ENCODE results near the gene CKM.
"Not testable (repeated sequence)": the region's sequence is repeated elsewhere in the genome, so short reads cannot be mapped to it uniquely, and the experiment has no call there.

The CKM gene

DNA sequence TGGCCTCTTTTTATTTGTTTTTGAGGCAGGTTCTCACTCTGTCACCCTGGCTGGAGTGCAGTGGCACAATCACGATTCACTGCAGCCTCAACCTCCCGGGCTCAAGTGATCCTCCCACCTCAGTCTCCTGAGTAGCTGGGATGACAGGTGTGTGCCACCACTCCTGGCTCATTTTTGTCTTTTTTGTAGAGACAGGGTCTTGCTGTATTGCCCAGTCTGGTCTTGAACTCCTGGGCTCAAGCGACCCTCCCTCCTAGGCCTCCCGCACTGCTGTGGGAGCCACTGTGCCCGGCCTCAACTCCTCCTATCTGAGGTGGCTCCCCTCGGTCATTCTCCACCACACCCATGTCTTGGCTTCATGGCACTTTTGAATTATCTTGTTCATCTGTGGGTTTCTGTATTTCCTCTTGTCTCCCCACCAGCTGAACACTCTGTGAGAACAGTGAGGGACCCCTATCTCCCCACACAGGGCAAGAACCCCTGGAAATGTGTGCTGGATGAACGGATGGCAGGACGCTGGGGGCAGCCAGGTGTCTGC lies 7.9 kb downstream of the CKM start:
- DNase-seq, result no peak

DNA sequence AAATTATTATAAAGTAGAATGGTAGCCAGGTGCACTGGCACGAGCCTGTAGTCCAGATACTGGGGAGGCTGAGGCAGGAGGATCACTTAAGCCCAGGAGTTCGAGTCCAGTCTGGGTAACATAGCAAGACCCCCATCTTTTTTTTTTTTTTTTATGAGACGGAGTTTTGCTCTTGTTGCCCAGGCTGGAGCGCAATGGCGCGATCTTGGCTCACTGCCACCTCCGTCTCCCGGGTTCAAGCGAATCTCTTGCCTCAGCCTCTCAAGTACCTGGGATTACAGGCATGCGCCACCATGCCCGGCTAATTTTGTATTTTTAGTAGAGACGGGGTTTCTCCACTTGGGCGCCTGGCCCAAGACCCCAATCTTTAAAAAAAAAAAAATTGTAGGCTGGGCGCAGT lies 10.4 kb downstream of the CKM start:
- not testable (repeated sequence) for DNase-seq

DNA sequence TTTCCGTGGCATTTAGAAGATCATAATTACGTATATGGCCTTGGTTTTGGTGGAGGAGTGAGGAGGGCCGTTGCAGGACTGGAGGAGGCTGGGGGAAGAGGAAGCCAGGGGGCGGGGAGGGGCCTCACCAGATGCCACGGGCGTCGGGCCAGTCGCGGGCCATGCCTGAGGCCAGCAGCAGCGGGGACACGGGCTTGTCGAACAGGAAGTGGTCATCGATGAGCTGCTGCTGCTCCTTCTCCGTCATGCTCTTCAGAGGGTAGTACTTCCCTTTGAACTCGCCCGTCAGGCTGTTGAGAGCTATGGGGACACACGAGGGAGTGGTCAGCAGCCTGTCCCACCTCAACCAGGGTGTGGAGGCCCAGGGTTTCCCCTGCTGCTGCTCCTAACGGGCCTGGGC lies 11.1 kb downstream of the CKM start:
- DNase-seq, result no peak

DNA sequence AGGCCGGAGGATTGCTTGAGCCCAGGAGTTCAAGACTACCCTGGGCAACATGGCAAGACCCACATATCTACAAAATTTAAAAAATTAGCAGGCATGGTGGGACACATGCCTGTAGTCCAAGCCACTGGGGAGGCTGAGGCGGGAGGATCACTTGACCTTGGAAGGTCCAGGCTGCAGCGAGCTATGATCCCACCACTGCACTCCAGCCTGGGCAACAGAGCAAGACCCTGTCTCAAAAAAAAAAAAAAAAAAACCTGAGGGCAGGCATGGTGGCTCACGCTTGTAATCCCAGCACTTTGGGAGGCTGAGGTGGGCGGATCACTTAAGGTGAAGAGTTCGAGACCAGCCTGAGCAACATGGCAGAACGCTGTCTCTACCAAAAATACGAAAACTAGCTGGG lies 13.4 kb downstream of the CKM start:
- not testable (repeated sequence) for DNase-seq

DNA sequence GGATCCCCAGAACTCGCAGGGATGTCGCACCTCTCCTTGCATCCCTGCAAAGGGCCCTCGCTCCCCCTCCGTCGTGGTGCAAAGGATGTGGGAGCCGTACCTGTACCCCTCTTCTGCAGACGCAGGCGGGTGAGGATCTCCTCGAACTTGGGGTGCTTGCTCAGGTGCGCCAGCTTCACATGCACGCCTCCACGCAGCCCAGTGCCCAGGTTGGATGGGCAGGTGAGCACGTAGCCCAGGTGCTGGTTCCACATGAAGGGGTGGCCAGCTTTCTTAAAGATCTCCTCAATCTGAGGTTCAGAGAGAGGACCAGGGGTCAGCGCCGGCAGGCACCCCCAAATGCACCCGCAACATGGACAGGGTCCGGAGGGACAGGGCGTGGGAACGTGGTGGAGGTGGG lies 15.3 kb downstream of the CKM start:
- no peak for DNase-seq

DNA sequence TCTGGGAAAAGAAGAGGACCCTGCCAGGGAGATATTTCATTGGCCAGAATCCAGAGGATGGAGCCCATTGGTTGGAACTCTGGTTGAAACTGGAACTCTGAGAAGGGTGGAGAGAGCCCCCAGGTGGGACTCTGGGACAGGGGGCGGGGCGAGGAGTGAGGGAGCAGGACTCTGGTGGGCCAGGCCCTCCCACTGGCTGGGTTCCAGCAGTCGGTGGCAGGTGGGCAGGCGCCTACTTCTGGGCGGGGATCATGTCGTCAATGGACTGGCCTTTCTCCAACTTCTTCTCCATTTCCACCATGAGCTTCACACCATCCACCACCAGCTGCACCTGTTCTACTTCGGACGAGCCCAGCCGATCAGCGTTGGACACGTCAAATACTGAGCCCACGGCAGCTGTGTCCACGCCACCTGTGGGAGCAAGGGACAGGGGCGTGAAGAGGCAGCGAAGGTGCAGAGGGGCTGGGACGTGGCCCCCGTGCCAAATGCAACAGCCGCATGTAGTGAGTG lies 16.1 kb downstream of the CKM start:
- peak; percentile 61 for DNase-seq

DNA sequence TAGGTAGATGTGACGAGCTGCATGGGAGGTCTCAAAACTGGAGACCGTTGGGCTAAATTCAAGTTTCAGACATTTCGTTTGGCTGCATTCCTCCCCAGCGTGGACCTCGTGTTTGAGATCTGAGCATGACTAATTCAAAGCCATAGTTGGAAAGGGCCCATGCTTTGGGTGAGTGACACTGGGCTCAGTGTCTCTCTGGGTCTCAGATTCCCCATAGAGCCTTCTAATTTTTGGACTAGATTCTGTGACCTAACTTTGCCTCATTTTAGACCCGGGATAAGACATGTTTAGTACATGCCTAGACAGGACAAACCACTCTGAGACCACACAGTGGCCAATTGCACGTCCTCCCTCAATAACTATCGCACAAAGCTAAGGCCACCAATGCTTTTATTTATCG lies 16.6 kb downstream of the CKM start:
- DNase-seq, result no peak

DNA sequence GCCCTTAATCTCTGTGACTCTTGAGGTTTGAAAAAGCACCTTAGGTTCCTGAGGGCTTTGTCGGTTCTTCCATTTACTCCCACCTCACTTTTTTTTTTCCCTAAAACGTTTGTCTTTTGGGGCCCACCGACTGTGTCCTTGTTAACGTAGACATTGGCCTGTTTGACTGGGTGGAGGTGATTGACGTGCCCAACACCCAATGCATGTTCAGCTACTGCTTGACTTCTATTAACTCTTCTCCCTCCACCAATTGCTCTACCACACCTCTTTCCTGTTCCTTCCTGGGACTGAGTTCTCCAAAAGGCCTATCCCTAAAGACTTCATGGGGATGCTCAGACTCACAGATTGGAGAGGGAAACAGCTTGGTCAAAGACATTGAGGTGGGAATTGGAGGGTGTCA lies 17.3 kb downstream of the CKM start:
- no peak for DNase-seq

DNA sequence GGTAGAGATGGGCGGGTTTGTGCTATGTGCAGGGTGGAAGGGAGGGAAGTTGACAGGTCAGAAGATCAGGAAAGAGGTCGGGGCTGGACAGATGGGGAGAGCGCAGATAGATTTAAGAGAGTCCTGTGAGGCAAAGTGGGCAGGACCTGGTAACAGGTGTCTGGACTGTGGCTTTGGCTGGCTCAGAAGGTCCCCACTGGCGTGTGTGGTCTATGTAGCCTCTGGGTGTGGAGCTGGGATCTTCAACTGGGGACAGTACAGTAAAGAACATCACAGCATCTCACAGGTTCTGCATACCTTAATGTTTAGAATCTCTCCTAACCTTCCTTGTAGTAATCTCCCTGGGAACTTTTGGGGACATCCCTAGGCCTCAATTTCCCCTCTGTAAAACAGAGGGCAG lies 17.7 kb downstream of the CKM start:
- DNase-seq, result no peak

DNA sequence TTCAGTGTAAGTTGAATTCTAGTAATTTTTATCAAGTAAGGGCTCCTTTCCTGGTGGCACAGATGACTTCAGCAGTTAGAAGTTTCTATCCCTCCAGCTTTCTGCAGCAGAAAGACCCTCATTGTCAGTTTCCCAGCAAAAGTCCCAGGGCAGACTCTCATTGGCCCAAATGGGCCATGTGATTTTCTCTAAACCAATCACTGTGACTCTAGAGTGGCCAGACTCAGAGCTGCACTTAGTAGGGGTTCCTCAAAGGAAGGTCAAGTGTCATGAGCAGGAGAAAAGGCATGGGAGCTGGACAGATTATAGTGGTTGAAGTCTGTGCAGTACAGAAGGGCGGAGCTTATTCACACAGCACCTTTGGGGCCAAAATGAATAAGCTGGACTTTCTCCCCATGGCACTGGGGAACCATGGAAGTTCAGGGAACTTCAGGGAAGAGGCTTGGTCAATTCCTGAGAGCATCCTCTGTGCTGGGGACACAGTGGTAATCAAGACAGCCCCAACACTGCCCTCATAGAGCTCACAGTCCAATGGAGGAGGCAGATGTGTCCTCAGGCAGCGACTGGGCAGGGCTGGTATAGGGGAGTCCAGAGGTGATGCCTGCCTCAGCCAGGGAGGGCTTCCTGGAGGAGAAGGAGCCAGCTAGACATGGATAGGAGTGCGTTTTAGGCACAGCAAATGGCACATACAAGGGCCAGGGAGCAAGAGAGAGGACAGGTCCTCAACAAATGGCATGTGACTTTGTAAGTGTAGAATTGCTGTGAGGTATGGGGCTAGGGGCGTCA lies 18.3 kb downstream of the CKM start:
- no peak for DNase-seq

DNA sequence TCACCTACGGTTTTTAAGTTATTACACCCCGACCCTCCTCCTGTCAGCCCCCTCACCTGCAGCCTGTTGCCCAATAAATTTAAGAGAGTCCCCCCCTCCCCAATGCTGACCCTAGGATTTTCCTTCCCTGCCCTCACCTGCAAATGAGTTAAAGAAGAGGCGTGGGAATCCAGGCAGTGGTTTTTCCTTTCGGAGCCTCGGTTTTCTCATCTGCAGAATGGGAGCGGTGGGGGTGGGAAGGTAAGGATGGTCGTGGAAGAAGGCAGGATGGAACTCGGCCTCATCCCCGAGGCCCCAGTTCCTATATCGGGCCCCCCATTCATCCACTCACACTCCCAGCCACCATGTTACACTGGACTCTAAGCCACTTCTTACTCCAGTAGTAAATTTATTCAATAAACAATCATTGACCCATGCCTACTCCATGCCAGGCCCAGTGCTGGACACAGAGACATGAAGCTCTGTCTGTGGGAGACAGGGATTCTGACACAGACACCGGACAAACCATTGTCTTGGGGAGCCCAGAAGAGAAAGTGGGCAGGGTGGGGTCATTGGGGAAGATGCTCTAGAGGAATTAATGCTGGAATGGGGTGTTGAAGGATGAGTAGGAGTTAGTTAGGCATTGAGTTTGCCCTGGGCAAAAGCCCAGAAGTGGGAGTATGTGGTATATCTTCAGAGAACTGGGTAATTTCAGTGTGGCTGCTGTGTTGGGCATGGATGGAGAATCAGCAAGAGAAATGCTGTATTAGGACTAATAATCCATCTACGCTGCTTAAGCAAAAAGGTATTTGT lies 19.2 kb downstream of the CKM start:
- DNase-seq, result no peak

DNA sequence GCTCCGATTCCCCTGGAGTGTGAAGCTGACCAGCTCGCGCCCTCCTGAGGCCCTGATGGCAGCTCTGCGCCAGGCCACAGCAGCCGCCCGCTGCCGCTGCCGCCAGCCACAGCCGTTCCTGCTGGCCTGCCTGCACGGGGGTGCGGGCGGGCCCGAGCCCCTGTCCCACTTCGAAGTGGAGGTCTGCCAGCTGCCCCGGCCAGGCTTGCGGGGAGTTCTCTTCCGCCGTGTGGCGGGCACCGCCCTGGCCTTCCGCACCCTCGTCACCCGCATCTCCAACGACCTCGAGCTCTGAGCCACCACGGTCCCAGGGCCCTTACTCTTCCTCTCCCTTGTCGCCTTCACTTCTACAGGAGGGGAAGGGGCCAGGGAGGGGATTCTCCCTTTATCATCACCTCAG lies 20.3 kb downstream of the CKM start:
- no peak for DNase-seq

DNA sequence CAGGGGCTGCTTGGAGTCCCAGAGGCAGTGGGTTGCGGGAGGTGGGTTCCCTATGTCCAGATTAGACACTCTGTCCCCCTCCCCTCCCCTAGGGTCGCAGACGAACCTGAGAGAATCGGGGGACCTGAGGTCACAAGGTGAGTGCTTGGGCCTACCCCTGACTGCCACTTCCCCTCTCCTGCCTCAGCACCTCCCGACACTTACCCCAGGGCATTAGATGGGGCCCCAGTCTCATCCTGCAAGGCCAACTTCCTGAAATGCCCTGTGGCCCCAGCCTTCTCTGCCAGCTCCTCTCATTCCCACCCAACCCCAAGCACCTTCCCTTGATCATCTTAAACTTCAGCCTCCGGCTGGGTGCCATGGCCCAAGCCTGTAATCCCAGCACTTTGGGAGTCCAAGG lies 23.0 kb downstream of the CKM start:
- DNase-seq, result no peak

DNA sequence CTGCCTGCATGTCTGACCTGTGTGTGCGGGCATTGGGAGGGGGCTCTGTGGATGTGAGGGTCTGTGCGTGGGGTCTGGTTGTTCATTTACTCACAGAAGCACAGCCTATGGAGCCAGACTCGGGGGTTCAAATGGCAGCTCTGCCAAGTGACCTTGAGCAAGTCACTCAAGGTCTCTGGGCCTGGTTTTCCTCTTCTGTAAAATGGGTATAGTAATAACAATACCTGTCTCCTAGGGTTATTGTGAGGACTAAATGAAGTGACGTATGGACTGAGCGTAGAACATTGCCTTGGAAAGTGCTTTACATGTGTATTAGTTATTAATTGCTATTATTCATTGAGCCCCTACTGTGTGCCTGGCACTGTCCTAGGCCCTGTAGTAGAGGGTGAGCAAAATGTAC lies 24.4 kb downstream of the CKM start:
- DNase-seq, result no peak

DNA sequence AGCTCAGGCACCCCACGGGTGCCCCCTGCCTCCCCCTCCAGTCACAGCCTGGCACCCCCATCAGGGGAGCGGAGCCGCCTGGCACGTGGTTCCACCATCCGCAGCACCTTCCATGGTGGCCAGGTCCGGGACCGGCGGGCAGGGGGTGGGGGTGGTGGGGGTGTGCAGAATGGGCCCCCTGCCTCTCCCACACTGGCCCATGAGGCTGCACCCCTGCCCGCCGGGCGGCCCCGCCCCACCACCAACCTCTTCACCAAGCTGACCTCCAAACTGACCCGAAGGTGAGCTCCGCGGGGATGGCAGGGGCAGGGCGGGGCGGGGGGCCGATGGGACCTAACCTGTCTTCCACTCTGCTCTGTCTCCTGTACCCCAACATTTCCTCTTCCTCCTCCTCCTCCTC lies 25.0 kb downstream of the CKM start:
- DNase-seq, result no peak

DNA sequence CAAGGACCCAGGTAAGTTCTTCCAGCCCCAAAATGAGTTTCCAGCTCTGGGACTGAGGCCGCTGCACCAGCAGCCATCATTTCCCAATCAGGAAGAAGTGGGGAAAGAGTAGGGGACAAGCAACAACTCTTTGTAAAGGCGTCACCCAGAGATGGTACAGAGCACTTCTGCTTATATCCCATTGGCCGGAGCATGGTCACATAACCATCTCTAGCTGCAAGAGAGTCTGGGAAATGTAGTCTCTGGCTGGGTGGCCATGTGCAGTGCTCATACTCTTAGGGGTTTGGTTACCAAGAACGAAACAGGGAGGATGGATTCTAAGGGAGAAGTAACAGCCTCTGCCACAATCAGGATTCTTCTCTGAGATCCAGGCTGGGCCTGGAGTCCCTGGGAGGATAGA lies 26.3 kb downstream of the CKM start:
- DNase-seq, result no peak

DNA sequence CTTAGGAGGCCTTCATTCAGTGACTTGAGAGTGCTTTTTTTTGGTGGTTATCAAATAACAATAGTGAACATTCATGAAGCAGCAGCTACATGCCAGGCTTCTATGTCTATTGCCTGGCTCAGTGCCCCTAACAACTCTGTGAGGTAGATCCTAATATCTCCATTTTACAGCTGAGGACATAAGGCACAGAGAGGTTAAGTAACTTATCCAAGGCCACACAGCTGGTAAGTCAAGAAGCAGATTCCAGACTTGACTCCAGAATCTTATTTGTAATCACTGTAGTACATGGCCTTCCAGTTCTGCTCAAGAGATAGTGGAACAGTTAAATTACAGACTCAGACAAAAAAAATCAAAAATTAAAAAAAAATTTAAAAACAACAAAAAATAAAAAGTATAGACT lies 26.8 kb downstream of the CKM start:
- DNase-seq, result no peak

DNA sequence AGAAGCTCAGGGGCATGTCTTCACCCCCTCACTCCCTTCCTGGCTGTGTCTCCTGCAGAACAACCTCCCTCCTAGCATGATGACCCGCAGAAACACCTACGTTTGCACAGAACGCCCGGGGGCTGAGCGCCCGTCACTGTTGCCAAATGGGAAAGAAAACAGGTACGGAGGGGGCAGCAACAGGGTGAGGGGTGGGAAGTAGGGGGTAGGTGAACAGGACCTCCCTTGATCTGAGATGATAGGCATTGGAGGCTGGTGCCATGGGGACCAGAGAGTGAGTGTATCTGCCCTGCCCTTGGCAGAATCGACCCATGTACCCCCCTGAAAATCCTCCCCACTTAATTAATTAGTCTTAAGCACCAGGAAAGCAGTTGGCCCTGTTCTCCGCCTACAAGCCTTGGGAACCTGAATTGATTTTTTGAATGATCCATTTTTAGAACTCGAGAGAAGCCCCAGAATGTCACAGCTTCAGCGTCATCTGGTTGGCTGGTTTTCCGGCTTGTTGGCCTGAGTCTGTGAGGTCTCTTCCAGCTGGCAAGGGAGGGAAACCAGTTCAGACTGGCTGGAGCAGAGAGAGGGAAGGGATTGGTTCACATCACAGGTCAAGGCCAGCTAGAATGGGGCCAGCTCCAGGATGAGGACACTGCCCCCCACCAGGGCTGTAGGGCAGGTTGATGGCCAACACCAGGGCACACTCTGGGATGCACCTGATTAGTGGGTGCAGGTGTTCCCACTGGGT lies 28.2 kb downstream of the CKM start:
- no peak for DNase-seq

DNA sequence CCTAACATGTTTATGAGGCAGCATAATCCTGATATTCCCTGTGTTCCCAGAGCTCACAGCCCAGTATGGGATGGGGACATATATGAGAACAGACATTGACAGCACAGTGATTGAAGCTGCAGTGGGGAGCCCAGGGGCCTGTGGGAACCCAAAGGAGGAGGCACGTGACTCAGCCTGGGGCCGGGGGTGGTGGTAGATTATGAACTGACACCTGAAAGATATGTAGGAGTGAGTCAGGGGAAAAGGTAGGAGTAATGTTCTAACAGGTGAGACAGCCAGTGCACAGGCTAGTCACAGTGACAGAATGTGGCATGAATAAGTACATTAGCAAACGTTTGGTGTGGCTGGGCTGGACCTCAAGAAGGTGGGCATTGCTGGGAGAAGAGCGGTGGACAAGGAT lies 29.0 kb downstream of the CKM start:
- DNase-seq, result no peak

DNA sequence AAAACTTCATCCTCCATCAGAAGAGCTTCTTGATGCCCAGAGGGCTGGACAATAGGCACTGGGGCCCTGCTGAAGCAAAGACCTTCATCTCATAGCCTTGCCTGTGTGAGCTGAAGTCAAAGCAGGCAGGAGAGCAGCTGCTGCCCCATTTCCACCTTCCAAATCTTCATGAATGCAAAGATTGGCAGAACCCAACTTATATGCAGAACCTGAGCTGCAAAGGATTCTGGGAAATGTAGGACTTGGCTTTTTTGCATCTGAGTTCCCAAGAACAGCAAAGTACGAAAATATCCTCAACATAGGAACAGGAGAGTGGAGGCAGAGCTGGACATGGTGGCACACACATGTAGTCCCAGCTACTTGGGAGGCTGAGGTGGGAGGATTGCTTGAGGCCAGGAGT lies 30.8 kb downstream of the CKM start:
- no peak for DNase-seq

DNA sequence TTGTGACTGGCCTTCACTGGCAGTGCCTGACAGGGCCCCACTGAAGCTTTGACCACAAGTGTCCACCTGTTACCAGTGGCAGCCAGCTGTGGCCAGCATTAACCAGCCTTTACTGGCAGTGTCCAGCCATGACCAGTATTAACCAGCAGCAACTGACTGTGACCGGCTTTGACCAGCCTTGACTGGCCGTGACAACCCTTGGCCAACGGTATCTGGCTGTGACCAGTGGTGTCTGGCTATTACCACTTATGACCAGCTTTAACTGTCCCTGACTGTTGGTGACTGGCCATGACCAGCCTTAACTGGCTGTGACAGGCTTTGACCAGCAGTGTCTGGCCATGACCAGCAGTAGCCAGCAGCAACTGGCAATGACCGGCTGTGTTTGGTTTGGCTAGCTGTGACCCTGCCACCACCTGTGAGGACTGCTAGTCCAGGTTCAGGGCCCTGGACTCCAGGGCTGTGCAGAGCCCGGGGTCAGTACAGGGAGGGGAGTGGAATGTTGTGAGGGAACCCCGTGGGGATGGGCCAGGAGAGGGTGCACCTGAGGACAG lies 32.2 kb downstream of the CKM start:
- DNase-seq, result no peak

DNA sequence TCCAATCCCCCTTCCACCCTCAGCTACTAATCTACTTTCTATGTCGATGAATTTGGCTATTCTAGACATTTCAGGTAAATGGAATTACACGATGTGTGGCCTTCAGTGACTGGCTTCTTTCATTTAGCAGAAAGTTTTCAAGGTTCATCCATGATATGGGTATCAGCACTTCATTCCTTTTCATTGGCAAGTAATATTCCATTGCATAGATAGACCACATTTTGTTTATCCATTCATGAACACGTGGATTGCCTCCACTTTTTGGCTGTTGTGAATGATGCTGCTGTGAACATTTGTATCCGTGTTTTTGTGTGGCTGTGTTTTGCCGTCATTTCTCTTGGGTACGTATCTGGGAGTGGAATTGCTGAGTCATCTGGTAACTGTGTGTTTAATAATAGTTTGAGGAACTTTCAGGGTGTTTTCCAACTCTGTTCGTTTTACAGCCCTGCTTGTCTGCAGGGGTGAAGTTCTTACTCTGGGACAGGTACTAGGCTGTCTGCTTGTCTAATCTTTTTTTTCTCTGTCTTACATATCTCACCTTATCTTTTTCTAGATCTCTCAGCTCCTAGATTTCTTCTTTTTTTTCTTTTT lies 39.1 kb downstream of the CKM start:
- DNase-seq, result no peak

DNA sequence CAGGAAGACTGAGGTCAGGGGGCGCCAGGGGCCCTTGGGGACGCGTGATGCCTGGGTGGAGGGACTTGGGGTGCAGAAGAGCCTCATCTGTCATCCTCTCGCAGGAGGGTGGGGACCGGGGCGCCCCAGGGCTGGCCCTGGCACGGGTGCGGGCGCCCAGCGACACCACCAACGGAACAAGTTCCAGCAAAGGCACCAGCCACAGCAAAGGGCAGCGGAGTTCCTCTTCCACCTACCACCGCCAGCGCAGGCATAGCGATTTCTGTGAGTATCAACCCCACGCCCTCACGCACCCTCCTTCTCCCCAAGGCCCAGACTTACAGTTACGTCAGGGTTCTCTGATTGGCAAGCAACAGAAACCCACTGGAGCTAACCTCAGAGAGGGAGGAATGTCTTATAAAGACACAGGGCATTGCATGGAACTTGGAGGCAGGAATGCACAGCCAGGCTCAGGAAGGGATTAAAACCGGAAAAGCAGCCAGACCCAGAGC lies 42.2 kb downstream of the CKM start:
- no peak for DNase-seq

Measured in DMS153 (cell line).